Stimulated activated CD4-positive, alpha-beta T cell treated with anti-CD3 and anti-CD28 coated beads, Interleukin-15, amount 100 ng/mL, for 24 hours (primary cell): Measurements from ENCODE around the gene VKORC1L1.
"Not testable (repeated sequence)": the region's sequence is repeated elsewhere in the genome, so short reads cannot be mapped to it uniquely, and the experiment has no call there.

Experiments
- DNase-seq: peaks from one replicate; pipeline ENCODE4 v3.0.0-alpha.2; 2020

Gene VKORC1L1

GRCh38 chr7:65872776-65873581, at the start of gene VKORC1L1:
TSS of gene VKORC1L1 (plus strand) at chr7:65873074. CDS start at chr7:65873372, 298 bp downstream.
- DNase-seq = peak; percentile 97

DNA sequence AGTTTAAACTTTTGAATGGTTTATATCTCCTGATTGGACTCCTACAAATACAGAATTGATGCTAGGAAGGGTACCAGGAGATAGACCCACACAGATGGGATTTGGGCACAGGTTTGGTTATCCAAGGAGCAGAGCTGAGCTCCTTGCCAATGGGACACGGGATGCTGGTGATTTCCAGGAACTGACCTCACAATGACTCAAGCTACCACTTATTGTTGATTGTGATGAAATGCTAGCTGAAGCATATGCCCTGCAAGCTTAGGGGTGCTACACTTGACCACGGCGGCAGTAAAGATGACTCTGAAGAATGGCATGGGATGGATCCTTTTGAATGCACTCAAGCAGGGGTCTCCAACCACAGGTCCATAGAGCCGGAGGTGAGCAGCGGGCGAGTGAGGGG, 45.5 kb upstream of the VKORC1L1 start:
- no peak for DNase-seq

GRCh38 chr7:65832281-65832680, 40.6 kb upstream of the VKORC1L1 start:
- DNase-seq = no peak

- not testable (repeated sequence) for DNase-seq
Observed at GRCh38 chr7:65836684-65837083, 36.2 kb upstream of the VKORC1L1 start.

GRCh38 chr7:65837541-65837956, 35.3 kb upstream of the VKORC1L1 start:
- not testable (repeated sequence) for DNase-seq

GRCh38 chr7:65839846-65840245, 33.0 kb upstream of the VKORC1L1 start:
- no peak for DNase-seq

DNA sequence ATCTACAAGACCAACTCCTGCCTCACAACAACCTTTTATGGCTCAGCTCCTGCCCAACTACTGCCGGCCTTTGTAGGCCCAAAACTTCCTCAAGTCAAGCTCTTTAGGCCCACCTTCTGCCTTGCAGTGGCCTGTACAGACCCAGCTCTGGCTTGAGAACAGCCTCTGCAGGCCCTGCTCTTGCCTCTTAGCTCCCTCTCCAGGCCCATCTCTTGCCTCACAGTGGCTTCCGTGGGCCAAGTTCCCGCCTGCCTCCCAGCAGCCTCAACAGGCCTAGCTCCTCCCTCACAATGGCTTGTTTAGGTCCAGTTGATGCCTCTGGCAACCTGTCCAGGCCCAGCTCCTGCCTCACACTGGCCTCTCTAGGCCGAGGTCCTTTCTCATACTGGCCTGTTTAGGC, 32.4 kb upstream of the VKORC1L1 start:
- no peak for DNase-seq

GRCh38 chr7:65843616-65844015, 29.3 kb upstream of the VKORC1L1 start:
- not testable (repeated sequence) for DNase-seq

DNA sequence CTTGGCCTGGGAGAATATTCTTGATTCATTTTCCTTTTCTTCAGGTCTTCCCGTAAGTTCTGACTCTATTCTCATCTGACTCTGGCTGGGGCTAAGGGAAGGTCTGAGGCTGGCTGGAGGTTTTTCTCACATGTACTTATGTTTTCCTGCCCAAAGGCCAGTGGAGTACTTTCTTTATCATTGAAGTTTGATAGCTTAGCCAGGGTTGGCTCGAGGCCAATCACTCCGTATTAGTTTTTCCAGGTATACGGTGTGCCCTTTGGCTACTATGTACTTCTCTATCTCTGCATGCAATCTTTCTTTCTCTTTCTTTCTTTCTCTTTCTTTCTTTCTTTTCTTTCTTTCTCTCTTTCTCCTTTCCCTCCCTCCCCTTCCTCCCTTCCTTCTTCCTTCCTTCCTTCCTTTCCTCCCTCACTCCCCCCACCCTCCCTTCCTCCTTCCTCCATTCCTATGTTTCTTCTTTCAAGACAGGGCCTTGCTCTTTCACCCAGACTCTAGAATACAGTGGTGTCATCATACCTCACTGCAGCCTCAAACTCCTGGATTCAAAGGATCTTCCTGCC, 26.8 kb upstream of the VKORC1L1 start:
- DNase-seq = no peak

GRCh38 chr7:65853426-65853825, 19.4 kb upstream of the VKORC1L1 start:
- DNase-seq = not testable (repeated sequence)

- DNase-seq = not testable (repeated sequence)
Observed at GRCh38 chr7:65853892-65854291, 19.0 kb upstream of the VKORC1L1 start.

GRCh38 chr7:65857321-65857894, 15.5 kb upstream of the VKORC1L1 start:
- not testable (repeated sequence) for DNase-seq

- DNase-seq = not testable (repeated sequence)
Observed at GRCh38 chr7:65858660-65859059, 14.2 kb upstream of the VKORC1L1 start.

DNA sequence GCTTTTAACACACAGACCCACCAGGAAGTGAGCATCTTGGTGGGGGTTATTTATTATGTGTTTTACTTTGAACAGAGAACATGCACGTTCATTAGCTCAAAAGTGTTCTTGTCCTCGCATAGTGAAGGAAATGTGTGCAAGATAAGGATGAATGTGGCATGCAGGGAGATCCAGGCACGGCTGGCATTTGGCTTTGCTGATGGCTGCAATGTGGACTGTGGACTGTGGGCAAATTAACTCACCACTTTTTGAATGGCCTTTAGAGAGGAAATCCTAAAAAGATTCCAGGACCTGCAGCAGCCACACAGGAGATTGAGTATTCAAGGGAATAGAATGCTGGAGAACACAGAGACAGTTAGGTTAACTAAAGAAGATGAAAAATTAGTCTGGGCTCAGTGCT, 6.6 kb upstream of the VKORC1L1 start:
- not testable (repeated sequence) for DNase-seq

DNA sequence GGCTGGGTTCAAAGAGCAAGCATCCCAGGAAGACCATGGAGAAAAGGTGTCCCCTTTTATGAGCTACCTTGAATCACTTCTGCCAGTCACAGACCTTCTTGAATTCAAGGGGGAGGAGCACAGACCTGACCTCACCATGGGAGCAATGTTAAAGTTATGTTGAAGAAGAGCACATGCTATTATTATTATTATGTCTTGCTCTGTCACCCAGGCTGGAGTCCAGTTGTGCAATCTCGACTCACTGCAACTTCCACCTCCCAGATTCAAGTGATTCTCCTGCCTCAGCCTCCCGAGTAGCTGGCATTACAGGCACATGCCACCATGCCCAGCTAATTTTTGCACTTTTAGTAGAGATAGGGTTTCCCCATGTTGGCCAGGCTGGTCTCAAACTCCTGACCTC, 5.2 kb upstream of the VKORC1L1 start:
- DNase-seq = not testable (repeated sequence)

DNA sequence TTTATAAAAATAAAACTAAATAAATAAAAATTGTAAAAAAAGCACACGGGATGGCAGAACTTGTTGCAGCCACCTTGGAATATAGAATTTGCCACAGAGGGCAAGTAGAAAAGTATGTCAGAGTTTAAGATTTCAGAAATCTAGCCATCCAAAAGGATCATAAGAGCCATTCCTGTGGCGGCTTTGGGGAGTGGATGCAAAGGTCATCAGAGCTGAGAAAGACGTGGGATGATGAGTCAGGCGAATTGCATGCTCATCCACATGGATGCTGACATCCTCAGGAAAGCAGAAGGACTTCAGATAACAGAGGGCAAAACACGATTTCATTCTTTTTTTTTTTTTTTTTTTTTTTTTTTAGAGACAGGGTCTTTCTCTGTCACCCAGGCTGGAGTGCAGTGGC, 3.6 kb upstream of the VKORC1L1 start:
- not testable (repeated sequence) for DNase-seq

GRCh38 chr7:65871451-65871850, 1.4 kb upstream of the VKORC1L1 start:
- DNase-seq = not testable (repeated sequence)

GRCh38 chr7:65873582-65874193, 814 bp downstream of the VKORC1L1 start:
- peak; percentile 41 for DNase-seq

DNA sequence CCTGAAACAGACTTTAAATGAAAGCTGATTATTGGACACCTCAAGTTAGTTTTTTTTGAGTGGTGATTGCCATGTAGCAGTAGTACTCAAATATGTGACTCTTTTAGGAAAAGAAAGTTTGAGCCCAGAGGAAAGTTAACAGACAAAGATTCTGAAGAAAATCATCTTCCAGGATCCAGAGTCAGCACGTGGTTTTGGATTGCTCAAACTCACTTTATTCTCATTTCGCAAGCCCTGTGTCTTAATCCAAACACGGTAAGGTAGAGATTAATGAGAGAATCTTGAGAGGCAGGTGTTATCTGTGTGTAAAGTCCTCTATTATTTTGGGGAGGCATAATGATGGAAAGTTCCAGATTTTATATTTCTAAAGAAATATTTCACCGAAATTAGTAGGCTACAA, 2.8 kb downstream of the VKORC1L1 start:
- DNase-seq = not testable (repeated sequence)

DNA sequence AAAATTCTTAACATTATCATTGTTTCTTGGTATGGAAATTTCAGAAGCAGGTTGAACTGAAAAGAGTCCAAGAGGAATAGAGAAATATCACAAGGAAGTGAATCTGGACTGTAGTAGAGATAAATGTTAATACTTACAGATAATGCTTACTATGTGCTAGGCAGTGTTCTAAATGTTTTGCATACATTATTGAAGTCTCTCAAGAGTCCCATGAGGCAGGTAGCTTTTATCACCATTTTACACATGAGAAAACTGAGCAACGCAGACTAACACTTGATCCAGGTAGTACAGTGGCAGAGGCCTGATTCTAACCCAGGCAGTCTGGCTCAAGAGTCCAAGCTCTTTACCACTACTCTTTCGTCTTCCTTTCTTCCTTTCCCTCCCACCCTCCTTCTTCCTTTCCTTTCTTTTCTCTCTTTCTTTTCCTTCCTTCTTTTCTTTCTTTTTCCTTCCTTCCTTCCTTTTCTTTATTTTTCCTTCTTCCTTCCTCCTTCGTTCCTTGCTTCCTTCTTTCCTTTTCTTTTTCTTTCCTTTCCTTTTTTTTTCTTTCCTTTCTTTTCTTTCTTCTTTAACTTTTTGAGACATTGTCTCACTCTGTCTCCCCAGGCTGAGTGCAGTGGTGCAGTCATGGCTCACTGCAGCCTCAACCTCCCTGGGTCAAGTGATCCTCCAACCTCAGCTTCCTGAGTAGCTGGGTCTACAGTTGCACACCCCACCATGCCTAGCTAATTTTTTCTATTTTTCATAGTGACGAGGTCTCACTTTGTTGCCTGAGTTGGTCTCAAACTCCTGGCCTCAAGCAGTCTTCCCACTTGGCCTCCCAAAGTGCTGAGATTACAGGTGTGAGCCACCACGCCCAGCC, 6.6 kb downstream of the VKORC1L1 start:
- not testable (repeated sequence) for DNase-seq

DNA sequence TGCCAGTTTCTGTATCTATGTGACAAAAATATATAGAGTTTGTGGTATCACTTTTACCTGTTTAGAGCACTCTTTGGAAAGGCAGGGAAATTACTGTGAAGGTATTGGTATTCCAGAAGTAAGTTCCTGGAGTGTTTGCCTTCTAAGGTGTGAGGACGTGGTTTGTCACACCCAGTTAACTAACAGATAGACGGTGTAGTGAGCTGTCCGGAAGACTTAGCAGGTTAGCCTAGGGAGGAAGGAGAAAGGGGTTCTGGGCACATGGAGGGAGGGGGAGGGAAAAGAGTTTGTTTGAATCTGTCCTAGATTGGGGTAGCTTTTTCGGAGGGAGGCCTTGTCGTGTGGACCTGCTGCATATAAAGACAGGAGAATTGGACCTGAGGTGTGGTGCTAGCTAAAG, 7.4 kb downstream of the VKORC1L1 start:
- not testable (repeated sequence) for DNase-seq

GRCh38 chr7:65884983-65885382, 12.1 kb downstream of the VKORC1L1 start:
- DNase-seq = not testable (repeated sequence)
